Measurements from ENCODE around the gene GRHL3.
A peak's percentile ranks its signal among the peaks of the same experiment; 100 is the strongest.

The GRHL3 gene

GRCh38 chr1:24388331-24388885 lies 69.3 kb downstream of the GRHL3 start:
- peak overlapping the region; percentile 24 for H3K27ac ChIP-seq
- CTCF ChIA-PET, result interaction anchor here (1.0 to 1.5 kb wide), 2 partner anchors 186 to 238 kb away, joined by 3 read pairs; no protein-coding TSS in a partner anchor

GRCh38 chr1:24389231-24389678 lies 70.1 kb downstream of the GRHL3 start:
- H3K27ac ChIP-seq, result no peak overlapping the region
- POLR2A ChIA-PET (ENCODE audit: low non-redundant PET), result no interaction called here
- no peak for TF ChIP-seq CTCF (conservative IDR thresholded peaks at IDR 0.05; ENCODE audit: low read depth)
- CTCF ChIA-PET, result interaction anchor here (1.0 kb wide), 1 partner anchor 187 kb away, joined by 3 read pairs; no protein-coding TSS in a partner anchor
- DNase-seq (ENCODE audit: low spot score), result no peak

More at GRCh38 chr1:24388331-24388885, 69.3 kb downstream of the GRHL3 start:
- no peak for DNase-seq (ENCODE audit: low spot score)
- POLR2A ChIA-PET (ENCODE audit: low non-redundant PET), result no interaction called here
- TF ChIP-seq CTCF (conservative IDR thresholded peaks at IDR 0.05; ENCODE audit: low read depth), result no peak

GRCh38 chr1:24390924-24391782 lies 72.0 kb downstream of the GRHL3 start:
- DNase-seq (ENCODE audit: low spot score), result peak; percentile 78
- ChIA-PET CTCF (interaction anchor here (0.5 to 4.7 kb wide), 57 partner anchors 9 to 1337 kb away, joined by 3 to 150 read pairs (median 4); partner anchors contain the start of genes GRHL3, MYOM3 and STPG1), POLR2A (ENCODE audit: low non-redundant PET) (interaction anchor here (0.7 to 1.2 kb wide), 2 partner anchors 17 to 192 kb away, joined by 3 read pairs; no protein-coding TSS in a partner anchor)
- TF ChIP-seq CTCF (conservative IDR thresholded peaks at IDR 0.05; ENCODE audit: low read depth), result peak; percentile 98
- peak overlapping the region; percentile 89 for H3K27ac ChIP-seq

- TF ChIP-seq CTCF (conservative IDR thresholded peaks at IDR 0.05; ENCODE audit: low read depth), result peak; percentile 80
- ChIA-PET POLR2A (ENCODE audit: low non-redundant PET) (interaction anchor here (0.7 to 1.2 kb wide), 2 partner anchors 193 to 1137 kb away, joined by 3 read pairs; no protein-coding TSS in a partner anchor), CTCF (interaction anchor here (0.5 to 4.7 kb wide), 41 partner anchors 10 to 1338 kb away, joined by 3 to 150 read pairs (median 5); partner anchors contain the start of genes MYOM3 and STPG1)
- no peak for DNase-seq (ENCODE audit: low spot score)
- peak overlapping the region; percentile 89 for H3K27ac ChIP-seq
Observed at GRCh38 chr1:24391882-24392603, 72.9 kb downstream of the GRHL3 start.

GRCh38 chr1:24392604-24392946 lies 73.4 kb downstream of the GRHL3 start:
- peak; percentile 40 for TF ChIP-seq CTCF (conservative IDR thresholded peaks at IDR 0.05; ENCODE audit: low read depth)
- ChIA-PET CTCF (interaction anchor here (0.6 to 4.7 kb wide), 14 partner anchors 17 to 328 kb away, joined by 3 to 150 read pairs (median 4); partner anchors contain the start of gene MYOM3), POLR2A (ENCODE audit: low non-redundant PET) (interaction anchor here (0.7 kb wide), 1 partner anchor 1136 kb away, joined by 3 read pairs; no protein-coding TSS in a partner anchor)
- H3K27ac ChIP-seq, result peak overlapping the region; percentile 89
- no peak for DNase-seq (ENCODE audit: low spot score)

Data from RWPE1 (cell line).